OCI-LY3 (cell line): Measurements from ENCODE around the gene CALCR.
"Not testable (repeated sequence)": the region's sequence is repeated elsewhere in the genome, so short reads cannot be mapped to it uniquely, and the experiment has no call there.

ENCODE experiments used
- H2AFZ ChIP-seq: fragments of 200-600, 300-600 bp; shearing (Covaris generic); 2 replicates; pipeline ENCODE4 v1.6.0; 2014; ENCODE audit warnings: antibody characterized with exemption, low read depth, low read length
- H3K27ac ChIP-seq: fragments of 200-600, 300-600 bp; sonication (generic); 2 replicates; pipeline ENCODE4 v1.5.1; 2014; ENCODE audit warnings: mild to moderate bottlenecking, low read length, moderate library complexity, mixed read lengths
- H3K27me3 ChIP-seq: fragments of 200-600, 300-600 bp; sonication (generic); 2 replicates; pipeline ENCODE4 v1.6.1; 2014; ENCODE audit warnings: low read depth, low read length, mixed read lengths
- H3K36me3 ChIP-seq: fragments of 200-600, 300-600 bp; sonication (generic); replicated peaks from 2 replicates; pipeline ENCODE3; 2014; ENCODE audit warnings: low read depth, low read length, mixed read lengths
- H3K4me1 ChIP-seq: fragments of 300-600, 200-600 bp; sonication (generic); 2 replicates; pipeline ENCODE4 v1.6.1; 2014; ENCODE audit warnings: low read length, mixed read lengths
- H3K4me2 ChIP-seq: fragments of 200-600, 300-600 bp; sonication (generic); 2 replicates; pipeline ENCODE4 v1.6.1; 2014; ENCODE audit warnings: low read length, mixed read lengths
- H3K4me3 ChIP-seq: fragments of 300-600, 200-600 bp; sonication (generic); 2 replicates; pipeline ENCODE4 v1.5.1; 2014; ENCODE audit warnings: antibody characterized with exemption, mild to moderate bottlenecking, low read length, moderate library complexity
- H3K79me2 ChIP-seq: fragments of 300-600, 200-600 bp; shearing (Covaris generic); 2 replicates; pipeline ENCODE4 v1.6.1; 2014; ENCODE audit warnings: mild to moderate bottlenecking, low read length, mixed read lengths
- H3K9ac ChIP-seq: fragments of 300-600, 200-600 bp; shearing (Covaris generic); 2 replicates; pipeline ENCODE4 v1.6.0; 2014; ENCODE audit warnings: mild to moderate bottlenecking, low read length, moderate library complexity
- H3K9me3 ChIP-seq: fragments of 200-600, 300-600 bp; shearing (Covaris generic); 2 replicates; pipeline ENCODE4 v1.6.1; 2014; ENCODE audit warnings: low read length, mixed read lengths; ENCODE audit not compliant: insufficient read depth
- H4K20me1 ChIP-seq: fragments of 200-600, 300-600 bp; sonication (generic); 2 replicates; pipeline ENCODE4 v1.6.1; 2016; ENCODE audit warnings: low read length, mixed read lengths; ENCODE audit not compliant: insufficient read depth
- CTCF ChIP-seq: fragments of 200-600, 300-600 bp; sonication (generic); IDR thresholded peaks from 2 replicates; pipeline ENCODE4 v1.5.1; 2014; ENCODE audit warnings: antibody characterized with exemption, low read length, low read depth
- EZH2phosphoT487 ChIP-seq: fragments of 200-600 bp; shearing (Covaris generic); IDR thresholded peaks from 2 replicates; pipeline ENCODE4 v1.6.1; 2018; ENCODE audit warnings: antibody characterized with exemption, mixed run types, low read depth

The CALCR gene

GRCh38 chr7:93585694-93586478 lies 11.4 kb upstream of the CALCR start:
- not testable (repeated sequence) for H3K27ac ChIP-seq, H3K9ac ChIP-seq, H3K4me3 ChIP-seq, H3K9me3 ChIP-seq, H3K36me3 ChIP-seq, H3K79me2 ChIP-seq, H2AFZ ChIP-seq, H3K4me2 ChIP-seq, H3K27me3 ChIP-seq, H3K4me1 ChIP-seq, H4K20me1 ChIP-seq

GRCh38 chr7:93579431-93579830 lies 4.9 kb upstream of the CALCR start:
- no peaks in the 10 kb centered on the region for H3K36me3 ChIP-seq
- no peak overlapping the region for H3K4me2 ChIP-seq
- no peaks in the 10 kb centered on the region for H3K79me2 ChIP-seq
- no peaks in the 10 kb centered on the region for H3K4me1 ChIP-seq
- H3K9ac ChIP-seq = no peak overlapping the region
- no peaks in the 10 kb centered on the region for H4K20me1 ChIP-seq
- H3K27ac ChIP-seq = no peak overlapping the region
- no peak overlapping the region for H2AFZ ChIP-seq
- no peak overlapping the region for H3K4me3 ChIP-seq
- TF ChIP-seq EZH2phosphoT487 = no peak
- no peak for TF ChIP-seq CTCF
- no peaks in the 10 kb centered on the region for H3K27me3 ChIP-seq
- no peaks in the 10 kb centered on the region for H3K9me3 ChIP-seq

GRCh38 chr7:93578762-93579161 lies 4.2 kb upstream of the CALCR start:
- no peak overlapping the region for H3K4me3 ChIP-seq
- H4K20me1 ChIP-seq = no peaks in the 10 kb centered on the region
- TF ChIP-seq EZH2phosphoT487 (no peak), CTCF (no peak)
- no peaks in the 10 kb centered on the region for H3K9me3 ChIP-seq
- H3K27ac ChIP-seq = no peak overlapping the region
- no peaks in the 10 kb centered on the region for H3K79me2 ChIP-seq
- no peaks in the 10 kb centered on the region for H3K4me1 ChIP-seq
- H3K27me3 ChIP-seq = no peaks in the 10 kb centered on the region
- no peak overlapping the region for H3K9ac ChIP-seq
- no peak overlapping the region for H2AFZ ChIP-seq
- H3K36me3 ChIP-seq = no peaks in the 10 kb centered on the region
- no peak overlapping the region for H3K4me2 ChIP-seq

- H3K9me3 ChIP-seq = no peaks in the 10 kb centered on the region
Measured at GRCh38 chr7:93575555-93576399, 1.3 kb upstream of the CALCR start.

More at GRCh38 chr7:93575555-93576399, 1.3 kb upstream of the CALCR start:
- Histone ChIP-seq H3K4me2 (no peak overlapping the region), H3K4me3 (no peak overlapping the region), H3K9ac (no peak overlapping the region), H3K79me2 (no peaks in the 10 kb centered on the region), H3K27me3 (no peaks in the 10 kb centered on the region), H4K20me1 (no peaks in the 10 kb centered on the region), H3K27ac (no peak overlapping the region), H2AFZ (no peak overlapping the region), H3K4me1 (no peaks in the 10 kb centered on the region), H3K36me3 (no peaks in the 10 kb centered on the region)
- TF ChIP-seq EZH2phosphoT487 (no peak), CTCF (no peak)
